ENCODE data around the gene PDXP. TPM values are rescaled to one million over a fixed set of nuclear protein-coding genes. Genes with fewer than 3 reads are reported as not detected.

PDXP gene
- total RNA-seq, 1 experiment from 2014 or later = 43.3 TPM

DNA sequence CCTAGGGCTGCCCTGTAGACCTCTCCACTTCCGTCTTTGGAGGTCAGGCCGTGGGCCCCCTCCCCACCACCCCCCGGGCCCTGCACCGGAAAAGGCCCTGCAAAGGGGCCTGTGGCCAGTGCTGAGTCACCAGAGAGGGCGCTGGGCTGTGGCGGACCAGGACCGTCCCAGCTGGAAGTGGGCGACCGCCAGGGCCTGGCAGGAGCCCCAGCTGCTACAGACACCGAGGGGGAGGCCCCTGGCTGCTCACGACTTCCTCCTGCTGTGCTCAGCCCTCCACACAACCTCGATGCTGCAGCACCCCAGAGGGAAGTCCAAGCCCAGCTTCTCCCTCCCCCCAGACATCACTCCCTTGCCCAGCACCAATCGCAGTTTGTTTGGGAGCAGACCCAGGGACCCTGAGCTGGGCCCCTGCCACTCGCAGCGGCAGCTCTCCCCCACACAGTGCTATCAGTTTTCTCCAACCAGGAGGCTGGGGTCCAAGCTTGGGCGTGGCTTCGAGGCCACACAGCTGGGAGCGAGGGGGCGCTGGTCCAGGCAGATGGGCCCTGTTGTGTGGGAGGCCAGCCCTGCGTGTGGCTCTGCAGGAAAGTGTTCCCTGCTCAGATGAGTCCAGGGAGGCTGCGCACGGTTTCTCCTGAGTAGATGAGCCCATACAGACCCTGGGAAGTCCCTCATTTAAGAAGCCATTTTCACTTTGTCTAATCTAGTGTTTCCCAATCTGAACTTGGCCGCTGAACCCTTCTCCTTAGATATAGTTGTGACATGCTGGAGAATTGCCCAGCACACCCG is 24.7 kb upstream of the PDXP start:
- peaks cover 47% of the 10 kb centered on the region for H3K4me1 ChIP-seq
- peak overlapping the region; percentile 67 for H3K27ac ChIP-seq
- no peaks in the 10 kb centered on the region for H3K27me3 ChIP-seq
- peak; percentile 93 to 94 for DNase-seq
- peak overlapping the region; percentile 26 for H3K4me3 ChIP-seq
- no peaks in the 10 kb centered on the region for H3K36me3 ChIP-seq
- H3K9me3 ChIP-seq (replicated peaks) = no peaks in the 10 kb centered on the region

DNA sequence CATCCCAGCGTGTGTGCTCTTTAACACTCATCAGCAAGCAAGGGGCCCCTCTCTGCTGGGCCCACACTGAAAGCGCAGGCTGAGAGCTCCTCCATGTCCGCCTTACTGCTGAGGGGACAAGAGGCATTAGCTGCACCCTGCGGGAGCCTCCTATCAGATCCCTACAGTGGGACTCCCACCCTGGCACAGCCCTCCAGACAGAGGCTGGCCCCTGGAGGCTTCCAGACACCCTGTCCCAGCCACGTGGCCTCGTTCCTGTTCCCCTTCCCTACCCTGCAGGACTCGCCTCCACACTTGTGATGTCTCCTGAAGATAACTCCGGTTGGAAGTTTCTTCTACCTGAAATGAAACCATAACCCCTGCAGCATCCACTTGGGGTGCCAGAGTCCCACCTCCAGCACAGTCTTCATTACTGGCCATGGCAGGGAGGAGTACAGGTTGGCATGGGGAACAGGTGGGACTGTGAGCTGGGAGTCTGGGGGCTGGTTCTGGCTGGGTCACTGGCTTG is 24.1 kb upstream of the PDXP start:
- Histone ChIP-seq H3K4me3 (peak overlapping the region; percentile 26), H3K27me3 (no peaks in the 10 kb centered on the region), H3K27ac (peak overlapping the region; percentile 67), H3K36me3 (no peaks in the 10 kb centered on the region), H3K4me1 (peaks cover 50% of the 10 kb centered on the region), H3K9me3 (replicated peaks) (no peaks in the 10 kb centered on the region)
- peak in 1 of 2 experiments; percentile 21 for DNase-seq

GRCh38 chr22:37635157-37635556 is 23.4 kb upstream of the PDXP start:
- peaks cover 50% of the 10 kb centered on the region for H3K4me1 ChIP-seq
- peak overlapping the region; percentile 67; the same call in 1 of the 2 replicates for H3K27ac ChIP-seq

GRCh38 chr22:37636186-37636948 is 22.2 kb upstream of the PDXP start:
- H3K27ac ChIP-seq = peak overlapping the region; percentile 41
- no peak overlapping the region for H3K4me3 ChIP-seq
- no peaks in the 10 kb centered on the region for H3K9me3 ChIP-seq (replicated peaks)
- no peaks in the 10 kb centered on the region for H3K27me3 ChIP-seq
- no peaks in the 10 kb centered on the region for H3K36me3 ChIP-seq
- DNase-seq = peak; percentile 78 to 81
- peaks cover 56% of the 10 kb centered on the region for H3K4me1 ChIP-seq

More at GRCh38 chr22:37635157-37635556, 23.4 kb upstream of the PDXP start:
- Histone ChIP-seq H3K27me3 (no peaks in the 10 kb centered on the region), H3K9me3 (replicated peaks) (no peaks in the 10 kb centered on the region), H3K4me3 (no peak overlapping the region), H3K36me3 (no peaks in the 10 kb centered on the region)
- DNase-seq = no peak

DNA sequence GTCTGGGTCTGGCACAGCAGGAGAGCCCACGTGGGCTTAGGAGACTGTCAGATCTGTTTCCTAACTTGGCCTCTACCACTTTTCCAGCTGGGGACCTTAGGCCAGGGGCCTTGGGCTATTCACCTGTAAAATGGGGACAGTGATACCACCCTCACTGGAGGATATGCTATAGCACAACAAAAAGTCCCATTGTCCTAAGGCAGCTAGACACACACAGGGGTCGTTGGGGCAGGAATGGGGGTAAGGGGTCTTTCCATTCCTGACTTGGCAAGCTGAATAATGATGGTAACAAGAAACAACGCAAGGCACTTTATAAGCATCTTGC is 21.6 kb upstream of the PDXP start:
- Histone ChIP-seq H3K9me3 (replicated peaks) (no peaks in the 10 kb centered on the region), H3K27me3 (no peaks in the 10 kb centered on the region), H3K4me3 (no peak overlapping the region), H3K4me1 (peaks cover 56% of the 10 kb centered on the region), H3K36me3 (no peaks in the 10 kb centered on the region), H3K27ac (peak overlapping the region; percentile 3; the same call in 1 of the 2 replicates)
- no peak for DNase-seq

DNA sequence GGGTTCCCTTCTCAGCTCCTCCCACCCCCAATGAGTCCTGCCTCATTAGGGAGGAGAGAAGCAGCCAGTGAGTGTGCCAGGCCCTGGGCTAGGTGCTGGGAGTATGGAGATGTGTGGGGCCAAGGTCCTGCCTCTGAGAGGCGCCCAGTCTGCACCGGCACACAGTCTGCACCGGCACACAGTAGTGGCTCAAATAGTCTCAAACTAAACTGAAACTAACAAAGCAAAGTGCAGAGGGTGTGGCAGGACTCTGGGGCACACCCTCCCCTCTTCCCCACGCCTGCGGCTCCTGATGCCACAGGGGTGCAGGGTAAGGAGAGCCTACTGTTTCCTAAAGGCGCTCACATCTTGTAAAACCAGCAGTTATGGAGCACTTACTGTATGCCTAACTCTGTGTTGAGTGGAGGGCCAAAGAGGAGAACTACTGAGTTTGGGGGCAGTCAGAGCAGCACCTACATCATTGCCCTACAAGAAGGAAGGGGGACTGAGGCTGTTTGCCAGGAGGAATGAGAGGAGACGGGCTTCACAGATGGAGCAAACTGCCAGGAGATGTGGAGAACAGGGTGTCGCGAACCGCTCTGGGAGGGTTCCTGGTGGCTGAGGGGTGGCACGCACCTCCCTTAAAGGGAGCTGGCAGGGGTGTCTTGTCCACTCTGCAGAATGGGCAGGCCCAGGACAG is 20.0 kb upstream of the PDXP start:
- H3K27me3 ChIP-seq = no peaks in the 10 kb centered on the region
- no peak overlapping the region for H3K27ac ChIP-seq
- H3K4me3 ChIP-seq = no peak overlapping the region
- no peaks in the 10 kb centered on the region for H3K36me3 ChIP-seq
- peaks cover 45% of the 10 kb centered on the region for H3K4me1 ChIP-seq
- H3K9me3 ChIP-seq (replicated peaks) = no peaks in the 10 kb centered on the region
- DNase-seq = no peak

DNA sequence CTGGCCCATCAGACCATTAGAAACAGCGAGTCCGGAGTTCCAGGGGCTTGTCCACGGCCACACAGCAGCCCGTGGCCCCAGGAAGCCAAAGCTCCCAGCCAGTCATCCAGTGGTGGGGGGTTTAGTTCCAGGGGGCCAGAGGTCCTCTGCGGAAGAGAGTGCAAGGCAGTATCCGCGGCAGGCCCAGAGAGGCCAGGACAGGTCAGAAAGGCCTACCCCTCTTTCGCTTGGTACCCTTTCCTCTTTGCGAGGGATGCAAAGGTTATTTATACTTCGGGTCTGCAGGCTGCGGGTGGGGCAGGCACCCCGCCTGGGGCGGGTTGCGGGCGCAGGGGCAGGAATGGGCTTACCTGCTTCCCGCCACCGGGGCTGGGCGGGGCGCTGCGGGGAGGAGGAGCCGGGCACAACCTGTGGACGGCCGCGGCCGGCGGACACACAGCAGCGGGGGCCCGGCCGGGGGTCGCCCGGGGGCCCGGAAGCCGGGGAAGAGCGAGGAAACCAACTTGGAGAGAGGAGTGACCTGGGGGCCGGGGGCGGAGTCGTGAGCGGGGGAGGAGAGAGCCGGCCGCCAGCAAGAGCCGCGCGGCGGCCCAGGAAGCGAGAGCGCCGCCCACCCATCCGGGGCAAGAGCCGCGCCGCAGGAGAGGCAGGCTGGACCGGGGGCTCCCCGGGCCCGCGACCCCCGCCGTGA is 19.3 kb upstream of the PDXP start, which contains the start of gene SH3BP1:
Gene SH3BP1 (plus strand): TSS at position 600 of the 691 bp plus-strand sequence. CDS start 119 bp downstream, outside the sequence.
- Histone ChIP-seq H3K27ac (no peak within 1 kb of the TSS), H3K9me3 (replicated peaks) (no peaks in the 10 kb centered on the region), H3K4me1 (peaks cover 44% of the 10 kb centered on the region), H3K27me3 (no peaks in the 10 kb centered on the region), H3K36me3 (no peaks in the 10 kb centered on the region), H3K4me3 (peak within 1 kb of the TSS; percentile 65)
- DNase-seq = peak; percentile 53 to 64

DNA sequence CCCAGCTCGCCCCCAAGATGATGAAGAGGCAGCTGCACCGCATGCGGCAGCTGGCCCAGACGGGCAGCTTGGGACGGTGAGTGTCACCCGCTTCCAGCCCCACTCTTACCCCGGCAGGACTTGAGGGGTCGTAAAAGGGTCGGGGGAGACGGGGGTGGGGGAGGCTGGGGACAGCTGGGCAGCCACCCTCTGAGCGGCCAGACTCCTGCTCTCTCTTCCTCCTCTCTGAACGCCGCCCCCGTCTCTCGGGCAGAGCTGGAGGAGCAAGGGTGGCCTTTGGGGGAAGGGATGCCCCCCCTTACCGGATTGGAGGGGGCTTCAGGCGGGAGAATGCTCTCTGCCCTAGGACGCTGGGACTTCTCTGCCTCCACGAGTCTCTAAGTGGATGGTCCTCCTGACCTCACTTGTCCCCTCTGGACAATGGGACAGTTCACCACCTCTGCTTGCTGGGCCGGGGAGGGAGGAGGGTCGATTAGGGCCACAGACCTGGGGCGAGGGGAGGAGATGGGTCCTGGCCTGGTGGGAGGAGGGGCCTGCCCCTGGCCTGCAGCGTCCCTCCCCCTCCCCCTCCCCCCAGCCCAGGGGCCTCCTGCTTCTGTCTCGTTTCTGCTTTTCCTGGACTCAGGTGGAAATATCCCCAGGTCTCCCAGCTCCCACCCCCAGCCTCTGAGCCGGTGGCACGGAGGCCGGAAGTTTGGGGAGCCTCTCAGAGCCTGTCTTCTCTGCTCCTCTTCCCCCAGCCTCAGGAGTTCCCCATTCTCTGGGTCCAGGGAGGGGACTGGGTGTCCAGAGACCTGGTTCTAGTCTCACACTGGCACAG is 18.5 kb upstream of the PDXP start:
- DNase-seq = no peak
- Histone ChIP-seq H3K4me3 (peak overlapping the region; percentile 65), H3K4me1 (peaks cover 36% of the 10 kb centered on the region), H3K27ac (no peak overlapping the region), H3K36me3 (no peaks in the 10 kb centered on the region), H3K9me3 (replicated peaks) (no peaks in the 10 kb centered on the region), H3K27me3 (no peaks in the 10 kb centered on the region)

DNA sequence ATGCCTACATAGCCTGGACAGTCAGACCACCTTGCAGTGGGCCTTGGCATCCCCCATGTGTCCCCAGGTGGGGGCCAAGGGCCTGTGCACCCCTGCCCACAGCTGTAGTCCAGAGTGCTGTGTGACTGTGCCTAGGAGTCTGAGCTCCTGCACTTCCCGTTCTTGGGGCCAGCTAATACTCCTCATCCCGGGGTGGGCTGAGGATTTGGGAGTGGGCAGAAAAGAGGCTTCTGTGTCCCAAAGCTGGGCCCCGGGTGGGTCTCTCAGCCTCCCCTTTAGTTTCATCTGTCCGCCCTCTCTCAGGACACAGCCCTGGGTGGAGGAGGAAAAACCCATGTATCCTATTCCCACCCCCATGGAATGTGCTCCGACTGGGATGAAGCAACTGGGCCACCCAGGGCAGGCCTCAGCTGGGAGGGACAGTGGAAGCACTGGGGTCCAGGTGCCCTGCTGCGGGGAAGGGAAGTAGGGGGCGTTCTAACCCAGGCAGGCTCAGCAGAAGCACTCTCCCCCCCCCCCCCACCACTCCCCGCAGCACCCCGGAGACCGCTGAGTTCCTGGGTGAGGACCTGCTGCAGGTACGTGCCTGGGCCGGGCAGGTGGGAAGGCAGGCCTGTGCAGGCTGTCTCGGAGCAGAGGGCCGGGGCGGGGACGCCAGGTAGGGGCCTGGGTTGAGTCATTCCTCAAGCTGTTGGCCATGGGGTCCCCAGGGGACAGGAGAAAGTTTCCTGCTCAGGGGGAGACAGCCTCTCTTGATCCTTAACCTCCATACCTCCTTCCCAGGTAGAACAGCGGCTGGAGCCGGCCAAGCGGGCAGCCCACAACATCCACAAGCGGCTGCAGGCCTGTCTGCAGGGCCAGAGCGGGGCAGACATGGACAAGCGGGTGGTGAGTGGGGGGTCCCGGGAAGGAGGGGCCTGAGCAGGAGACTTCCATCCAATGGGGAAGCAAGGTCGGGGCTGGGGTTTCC is 17.6 kb upstream of the PDXP start:
- no peaks in the 10 kb centered on the region for H3K36me3 ChIP-seq
- no peaks in the 10 kb centered on the region for H3K27me3 ChIP-seq
- DNase-seq = no peak
- H3K4me3 ChIP-seq = peak overlapping the region; percentile 65
- no peaks in the 10 kb centered on the region for H3K9me3 ChIP-seq (replicated peaks)
- no peak overlapping the region for H3K27ac ChIP-seq
- H3K4me1 ChIP-seq = peaks cover 29% of the 10 kb centered on the region

DNA sequence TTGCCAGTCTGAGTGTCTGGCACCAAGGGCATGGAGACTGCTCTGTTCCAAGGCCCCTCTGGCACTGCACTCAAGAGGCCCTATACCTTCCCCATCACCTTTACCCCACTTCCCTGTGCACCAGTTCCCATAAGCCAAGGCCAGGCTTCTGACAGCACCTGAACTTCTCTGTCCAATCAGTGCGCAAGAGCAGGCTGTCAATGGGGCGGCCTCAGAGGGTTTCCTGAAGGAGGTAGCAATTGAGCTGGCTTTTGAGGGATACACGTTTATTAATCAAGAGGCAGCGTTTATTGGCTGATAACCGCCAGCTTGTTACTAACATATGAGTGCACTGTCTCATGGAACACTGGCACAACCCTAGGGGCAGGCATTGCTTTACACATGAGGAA is 17.0 kb upstream of the PDXP start:
- H3K4me3 ChIP-seq = no peak overlapping the region
- H3K36me3 ChIP-seq = no peaks in the 10 kb centered on the region
- no peaks in the 10 kb centered on the region for H3K27me3 ChIP-seq
- no peak overlapping the region for H3K27ac ChIP-seq
- no peak for DNase-seq
- no peaks in the 10 kb centered on the region for H3K9me3 ChIP-seq (replicated peaks)
- peaks cover 23% of the 10 kb centered on the region for H3K4me1 ChIP-seq

DNA sequence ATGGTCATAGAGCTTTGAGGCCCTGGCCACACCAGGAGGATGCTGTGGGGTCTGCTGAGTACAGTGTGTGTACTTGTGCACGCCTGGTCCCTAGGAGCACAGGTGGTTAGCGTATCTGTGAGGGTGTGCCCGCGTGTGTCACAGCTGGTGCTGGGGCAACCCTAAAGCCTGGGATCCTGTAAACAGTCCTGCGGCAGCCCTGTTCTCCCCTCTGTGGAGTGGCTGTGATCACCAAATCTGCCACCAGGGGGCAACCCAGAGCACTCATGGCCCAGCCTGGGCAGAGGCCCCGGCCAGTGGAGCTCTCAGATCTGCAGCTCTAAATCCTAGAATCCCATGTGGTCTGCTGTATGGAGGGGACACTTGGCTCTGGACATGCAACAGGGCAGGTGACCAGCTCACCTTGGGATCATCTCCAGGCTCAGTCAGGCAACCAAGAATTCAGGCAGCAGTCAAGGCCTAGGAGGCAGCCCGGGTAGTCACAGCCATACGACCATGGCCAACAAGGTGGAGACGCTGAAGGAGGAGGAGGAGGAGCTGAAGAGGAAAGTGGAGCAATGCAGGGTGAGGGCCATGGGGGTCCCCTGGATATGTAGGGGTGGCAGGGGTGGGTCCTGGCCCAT is 15.2 kb upstream of the PDXP start:
- peaks cover 20% of the 10 kb centered on the region for H3K4me1 ChIP-seq

DNA sequence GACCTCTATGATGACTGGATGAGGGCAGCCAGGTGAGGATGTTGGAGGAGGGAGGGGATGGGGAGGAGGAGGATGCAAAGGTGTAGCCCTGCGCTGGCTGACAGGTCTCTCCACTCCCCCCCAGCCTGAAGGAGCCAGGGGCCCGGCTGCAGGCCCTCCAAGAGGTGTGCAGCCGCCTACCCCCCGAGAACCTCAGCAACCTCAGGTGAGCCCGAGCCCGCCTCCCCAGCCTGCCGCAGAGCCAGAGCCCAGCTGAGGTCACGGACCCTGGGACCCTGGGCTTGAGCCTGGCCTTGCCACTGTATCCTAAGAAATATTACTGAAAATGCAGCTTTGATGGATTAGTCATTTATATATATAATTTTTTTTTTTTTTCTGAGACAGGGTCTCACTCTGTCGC is 11.2 kb upstream of the PDXP start:
- Histone ChIP-seq H3K9me3 (replicated peaks) (no peaks in the 10 kb centered on the region), H3K36me3 (no peaks in the 10 kb centered on the region; the same call in 1 of the 2 replicates), H3K4me1 (0 out of 2 replicates have a peak, but pooled peaks cover 7% of the 10 kb centered on the region), H3K27me3 (no peaks in the 10 kb centered on the region), H3K27ac (no peak overlapping the region; the same call in 1 of the 2 replicates), H3K4me3 (no peak overlapping the region)
- no peak for DNase-seq

More for the DNA sequence above, 15.2 kb upstream of the PDXP start:
- no peaks in the 10 kb centered on the region for H3K27me3 ChIP-seq
- H3K4me3 ChIP-seq = no peak overlapping the region
- no peaks in the 10 kb centered on the region for H3K36me3 ChIP-seq
- H3K27ac ChIP-seq = no peak overlapping the region
- peak; percentile 72 to 88 for DNase-seq
- no peaks in the 10 kb centered on the region for H3K9me3 ChIP-seq (replicated peaks)

All from SJCRH30 (cell line).